ENCODE data around the gene GGN.

GGN gene

DNA sequence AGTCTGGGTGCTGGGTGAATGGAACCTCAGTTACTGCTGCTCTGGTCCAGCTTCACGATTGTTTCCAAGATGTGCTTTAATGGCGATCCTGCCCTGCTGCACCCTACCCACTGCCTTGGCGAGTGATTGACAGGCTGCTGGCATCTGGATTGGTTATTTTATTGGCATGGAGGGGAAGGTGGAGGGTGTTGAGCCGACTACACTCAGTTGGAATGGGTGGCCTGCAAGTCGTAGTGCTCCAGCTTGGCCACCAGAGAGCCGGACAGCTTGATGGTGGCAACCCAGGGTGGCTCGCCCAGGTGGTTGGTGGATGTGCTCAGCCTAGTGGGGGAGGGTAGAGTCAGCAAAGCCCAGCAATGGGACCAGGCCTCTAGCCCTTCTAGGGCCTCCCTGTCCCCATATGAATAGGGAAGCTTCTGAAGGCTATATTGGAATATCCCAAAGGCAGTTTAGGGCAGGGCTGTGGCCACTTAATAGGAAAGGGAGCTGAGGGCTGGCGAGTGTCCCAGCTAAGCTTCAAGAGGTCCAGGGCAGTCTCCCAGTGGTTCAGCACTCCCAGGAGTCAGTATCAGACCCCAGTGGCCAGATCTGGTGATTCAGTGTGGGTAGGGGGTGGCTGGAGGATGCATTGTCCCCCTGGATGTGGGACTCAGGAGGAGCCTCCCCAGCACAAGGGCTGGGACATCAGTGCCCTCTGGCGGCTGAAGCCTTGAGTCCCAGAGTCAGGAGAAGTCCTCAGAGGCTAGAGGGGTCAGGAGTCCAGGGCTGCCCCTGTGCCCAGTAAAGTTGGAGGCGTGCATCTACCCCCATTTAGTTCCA, 3.4 kb downstream of the GGN start:
- TF ChIP-seq POLR2AphosphoS5 (IDR thresholded peaks at IDR 0.05; ENCODE audit: low read depth, low read length) = peak; percentile 41; the same call in 1 of the 2 replicates
- TF ChIP-seq TAF1 (IDR thresholded peaks at IDR 0.05; ENCODE audit: borderline replicate concordance, low read depth, low read length) = no peak
- FAIRE-seq (no peak), DNase-seq (ENCODE audit: insufficient read length) (no peak)

DNA sequence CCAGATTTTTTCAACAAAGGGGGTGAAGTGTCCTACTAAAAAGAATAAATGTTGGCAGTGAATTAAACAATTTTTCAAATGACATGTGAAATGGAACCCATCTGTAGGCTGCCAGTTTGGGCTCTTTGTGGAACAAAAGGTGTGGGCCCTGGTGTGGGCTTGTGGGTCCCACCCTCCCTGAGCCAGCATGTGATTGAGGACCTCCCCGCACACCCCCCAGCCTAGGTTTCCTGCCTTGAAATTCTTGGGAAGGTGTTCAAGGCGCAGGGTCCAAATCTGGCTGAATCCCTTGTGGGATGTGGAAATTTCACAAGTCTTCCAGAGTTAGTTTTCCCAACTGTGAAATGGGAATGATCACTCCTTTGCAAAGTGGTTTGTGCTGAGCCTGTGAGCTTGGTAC, 4.1 kb downstream of the GGN start:
- TF ChIP-seq POLR2A (IDR thresholded peaks at IDR 0.05; ENCODE audit: low read depth, low read length) = no peak
- no peak for TF ChIP-seq POLR2AphosphoS5 (IDR thresholded peaks at IDR 0.05; ENCODE audit: low read depth, low read length)
- no peak for TF ChIP-seq TAF1 (IDR thresholded peaks at IDR 0.05; ENCODE audit: borderline replicate concordance, low read depth, low read length)
- FAIRE-seq (no peak), DNase-seq (ENCODE audit: insufficient read length) (no peak)

DNA sequence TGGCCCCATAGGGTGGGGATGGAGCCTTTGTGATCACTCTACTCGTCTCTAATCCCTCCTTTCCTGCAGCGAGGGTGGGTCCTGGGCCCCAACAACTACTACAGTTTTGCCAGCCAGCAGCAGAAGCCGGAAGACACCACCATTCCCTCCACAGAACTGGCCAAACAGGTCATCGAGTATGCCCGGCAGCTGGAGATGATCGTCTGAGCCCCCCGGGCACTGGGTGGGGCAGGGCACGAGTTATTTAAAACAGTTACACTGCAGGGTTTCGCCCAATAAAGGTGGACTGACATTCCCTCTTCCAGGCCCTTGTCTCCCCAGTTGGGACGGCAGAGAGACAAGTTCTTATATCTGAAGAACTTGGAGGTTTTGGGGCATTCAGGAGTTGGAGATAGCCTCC, 4.7 kb downstream of the GGN start:
- DNase-seq (ENCODE audit: insufficient read length) = no peak
- FAIRE-seq = no peak
- TF ChIP-seq TAF1 (IDR thresholded peaks at IDR 0.05; ENCODE audit: borderline replicate concordance, low read depth, low read length) (no peak), POLR2A (IDR thresholded peaks at IDR 0.05; ENCODE audit: low read depth, low read length) (no peak), POLR2AphosphoS5 (IDR thresholded peaks at IDR 0.05; ENCODE audit: low read depth, low read length) (no peak)

DNA sequence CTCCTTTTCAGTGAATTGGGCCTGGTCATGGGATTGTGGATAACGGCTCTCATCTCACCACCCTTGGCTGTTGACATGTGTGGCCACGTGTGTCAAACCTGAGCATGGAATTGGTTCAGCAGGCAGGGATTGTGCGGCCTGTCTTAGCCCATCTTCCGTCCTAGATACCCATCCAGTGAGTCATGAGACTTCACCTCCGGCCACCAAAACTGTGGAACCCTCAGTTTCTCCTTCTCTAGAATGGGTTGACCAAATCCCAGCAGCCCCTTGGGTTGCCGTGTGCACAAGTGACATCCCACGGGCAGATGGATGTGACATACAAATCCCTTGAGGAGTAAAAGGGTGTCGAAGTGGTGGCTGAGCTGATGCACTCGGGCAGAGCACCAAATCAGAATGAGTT, 6.7 kb downstream of the GGN start:
- DNase-seq (ENCODE audit: insufficient read length) (no peak), FAIRE-seq (no peak)
- TF ChIP-seq TAF1 (IDR thresholded peaks at IDR 0.05; ENCODE audit: borderline replicate concordance, low read depth, low read length) = no peak
- no peak for TF ChIP-seq POLR2AphosphoS5 (IDR thresholded peaks at IDR 0.05; ENCODE audit: low read depth, low read length)
- TF ChIP-seq POLR2A (IDR thresholded peaks at IDR 0.05; ENCODE audit: low read depth, low read length) = no peak

DNA sequence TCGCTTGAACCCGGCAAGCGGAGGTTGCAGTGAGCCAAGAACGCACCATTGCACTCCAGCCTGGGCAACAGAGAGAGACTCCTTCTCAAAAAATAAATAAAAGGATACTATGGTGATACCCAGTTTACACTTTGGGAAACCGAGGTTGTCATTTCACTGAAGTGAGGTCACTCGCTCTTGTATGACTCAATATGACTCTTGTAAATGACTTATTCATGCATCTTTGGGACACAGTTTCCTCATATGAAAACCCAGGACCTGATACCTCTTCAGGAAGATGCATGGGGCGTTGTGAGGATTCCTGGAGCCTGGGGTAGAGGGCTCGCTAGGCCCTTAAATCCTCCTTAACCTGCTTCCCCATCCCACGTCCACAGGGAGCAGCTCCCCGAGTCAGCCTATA, 9.0 kb downstream of the GGN start:
- FAIRE-seq = no peak
- no peak for TF ChIP-seq POLR2A (IDR thresholded peaks at IDR 0.05; ENCODE audit: low read depth, low read length)
- no peak for TF ChIP-seq POLR2AphosphoS5 (IDR thresholded peaks at IDR 0.05; ENCODE audit: low read depth, low read length)

DNA sequence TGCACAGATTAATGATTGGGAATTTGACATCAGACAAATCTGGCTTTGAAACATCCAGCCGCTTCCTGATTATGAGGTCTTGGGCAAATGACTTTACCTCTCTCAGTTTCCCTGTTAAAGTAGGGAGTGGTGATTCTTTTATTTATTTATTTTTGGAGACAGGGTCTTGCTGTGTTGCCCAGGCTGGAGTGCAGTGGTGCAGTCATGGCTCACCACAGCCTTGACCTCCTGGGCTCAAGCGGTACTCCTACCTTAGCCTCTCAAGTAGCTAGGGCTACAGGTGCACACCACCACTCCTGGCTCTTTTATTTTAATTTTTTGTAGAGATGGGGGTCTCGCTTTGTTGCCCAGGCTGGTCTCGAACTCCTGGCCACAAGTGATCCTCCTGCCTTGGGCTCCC, 10.8 kb downstream of the GGN start:
- TF ChIP-seq POLR2A (IDR thresholded peaks at IDR 0.05; ENCODE audit: low read depth, low read length) (no peak), POLR2AphosphoS5 (IDR thresholded peaks at IDR 0.05; ENCODE audit: low read depth, low read length) (no peak), TAF1 (IDR thresholded peaks at IDR 0.05; ENCODE audit: borderline replicate concordance, low read depth, low read length) (no peak)
- FAIRE-seq = no peak

More for the DNA sequence above, 9.0 kb downstream of the GGN start:
- no peak for DNase-seq (ENCODE audit: insufficient read length)

DNA sequence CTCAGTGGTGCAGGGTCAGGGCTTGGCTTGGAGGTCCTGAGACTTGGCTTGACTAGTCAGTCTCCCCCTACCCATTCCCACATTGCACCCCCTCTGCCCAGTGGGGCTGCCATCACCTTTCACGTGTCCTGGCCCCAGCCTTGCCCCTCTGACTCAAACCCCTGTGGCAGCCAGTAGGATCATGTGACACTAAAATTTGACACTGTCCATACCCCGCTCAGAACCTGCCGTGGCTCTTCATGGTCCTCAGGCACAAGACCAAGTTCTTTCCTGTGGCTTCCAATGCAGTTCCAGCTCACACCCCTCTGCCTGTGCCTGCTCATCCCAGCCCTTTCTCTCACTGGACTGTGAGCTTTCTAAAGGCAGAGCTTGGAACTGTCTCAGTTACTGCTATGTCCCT, 11.3 kb downstream of the GGN start:
- TF ChIP-seq POLR2A (IDR thresholded peaks at IDR 0.05; ENCODE audit: low read depth, low read length) = no peak
- TF ChIP-seq POLR2AphosphoS5 (IDR thresholded peaks at IDR 0.05; ENCODE audit: low read depth, low read length) = no peak
- TF ChIP-seq TAF1 (IDR thresholded peaks at IDR 0.05; ENCODE audit: borderline replicate concordance, low read depth, low read length) = no peak
- no peak for DNase-seq (ENCODE audit: insufficient read length)
- FAIRE-seq = no peak

More for the DNA sequence above, 10.8 kb downstream of the GGN start:
- DNase-seq (ENCODE audit: insufficient read length) = no peak

DNA sequence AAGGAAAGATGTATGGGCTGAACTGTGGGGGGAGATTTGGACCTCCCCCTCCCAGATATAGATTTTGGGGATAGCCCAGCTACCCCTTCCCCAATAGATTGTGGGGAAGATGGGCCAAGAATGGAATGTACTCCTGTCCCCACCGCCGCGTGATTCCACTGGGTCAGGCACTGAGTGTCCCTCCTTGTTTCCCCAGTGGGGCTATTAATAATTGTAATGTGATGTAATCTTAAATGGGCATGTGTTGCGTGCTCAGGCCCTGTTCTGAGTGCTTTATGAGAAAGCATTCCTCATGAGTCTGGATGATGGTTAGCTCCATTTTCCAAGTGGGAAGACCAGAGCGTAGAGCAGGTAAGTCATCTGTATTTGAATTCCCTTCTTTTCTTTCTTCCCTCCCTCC, 12.1 kb downstream of the GGN start:
- no peak for TF ChIP-seq POLR2AphosphoS5 (IDR thresholded peaks at IDR 0.05; ENCODE audit: low read depth, low read length)
- TF ChIP-seq POLR2A (IDR thresholded peaks at IDR 0.05; ENCODE audit: low read depth, low read length) = no peak
- no peak for TF ChIP-seq TAF1 (IDR thresholded peaks at IDR 0.05; ENCODE audit: borderline replicate concordance, low read depth, low read length)
- FAIRE-seq = peak; percentile 9
- DNase-seq (ENCODE audit: insufficient read length) = no peak

DNA sequence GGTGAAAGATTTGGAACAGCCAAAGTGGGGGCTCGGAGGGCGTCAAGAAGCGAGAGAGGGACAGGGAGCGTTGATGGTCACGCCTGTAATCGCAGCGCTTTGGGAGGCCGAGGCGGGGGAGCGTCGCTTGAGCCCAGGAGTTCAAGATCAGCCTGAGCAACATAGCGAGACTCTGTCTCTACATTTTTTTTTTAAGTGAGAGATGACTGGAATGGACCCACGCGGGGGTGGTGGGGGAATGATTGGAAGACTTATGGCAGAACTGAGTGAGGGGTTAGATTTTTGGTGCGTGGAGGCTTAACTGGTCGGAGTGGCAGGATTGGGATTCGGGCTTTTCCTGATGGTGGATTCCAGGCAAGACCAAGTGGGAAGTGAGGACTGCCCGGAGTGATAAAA, 12.7 kb downstream of the GGN start:
- DNase-seq (ENCODE audit: insufficient read length) (no peak), FAIRE-seq (no peak)
- no peak for TF ChIP-seq TAF1 (IDR thresholded peaks at IDR 0.05; ENCODE audit: borderline replicate concordance, low read depth, low read length)

DNA sequence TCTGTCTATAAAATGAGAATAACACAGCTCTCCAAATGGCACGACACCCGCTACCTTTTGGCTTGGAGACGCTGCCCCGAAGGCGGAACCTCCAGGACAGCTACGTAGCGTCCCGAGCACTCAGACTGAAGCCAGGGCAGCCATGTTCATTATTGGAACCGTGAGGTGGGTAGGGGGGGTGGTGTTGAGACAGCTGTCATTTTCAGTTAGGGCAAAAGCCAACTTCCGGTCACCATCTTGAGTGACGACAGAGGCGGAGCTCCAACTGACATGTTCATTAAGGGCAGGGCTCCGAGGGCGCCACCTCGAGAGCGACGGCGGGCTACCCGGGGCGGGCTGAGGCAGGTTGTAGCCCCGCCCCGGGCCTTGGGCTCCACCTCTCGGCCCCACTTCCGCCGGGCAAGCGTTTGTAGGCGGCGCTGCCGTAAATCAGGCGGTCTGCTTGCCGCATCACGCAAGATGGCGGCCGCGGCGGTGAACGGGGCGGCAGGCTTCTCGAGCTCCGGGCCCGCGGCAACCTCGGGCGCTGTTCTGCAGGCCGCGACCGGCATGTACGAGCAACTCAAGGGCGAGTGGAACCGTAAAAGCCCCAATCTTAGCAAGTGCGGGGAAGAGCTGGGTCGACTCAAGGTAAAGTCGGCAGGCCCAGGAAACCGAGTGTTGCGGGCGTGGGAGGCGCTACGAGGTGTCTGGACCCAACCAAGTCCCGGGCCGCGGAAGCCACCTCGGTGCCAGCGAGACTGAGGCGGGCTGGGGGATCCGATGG, 13.3 kb downstream of the GGN start, which contains the start of gene PSMD8:
PSMD8 (plus strand) TSS at position 240 of the 766 bp plus-strand sequence; CDS start at position 271, 31 bp downstream.
- DNase-seq (ENCODE audit: insufficient read length) (peak; percentile 95), FAIRE-seq (peak; percentile 99)
- TF ChIP-seq POLR2A (IDR thresholded peaks at IDR 0.05; ENCODE audit: low read depth, low read length) (peak; percentile 98), POLR2AphosphoS5 (IDR thresholded peaks at IDR 0.05; ENCODE audit: low read depth, low read length) (peak; percentile 92), TAF1 (IDR thresholded peaks at IDR 0.05; ENCODE audit: borderline replicate concordance, low read depth, low read length) (peak; percentile 98)

DNA sequence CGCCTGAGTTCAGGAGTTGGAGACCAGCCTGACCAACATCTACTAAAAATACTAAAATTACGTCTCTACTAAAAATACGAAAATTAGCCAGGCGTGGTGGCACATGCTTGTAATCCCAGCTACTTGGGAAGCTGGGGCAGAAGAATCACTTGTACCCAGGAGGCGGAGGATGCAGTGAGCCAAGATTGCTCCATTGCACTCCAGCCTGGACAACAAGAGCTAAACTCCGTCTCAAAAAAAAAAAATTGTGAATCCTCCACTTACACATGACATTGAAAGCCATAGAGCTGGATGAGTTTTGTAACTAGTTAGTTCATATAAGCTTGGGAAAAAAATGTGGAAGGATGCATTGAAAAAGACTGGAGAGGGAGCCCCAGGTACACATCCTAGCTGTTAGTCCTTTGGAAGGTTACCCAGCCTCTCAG, 13.9 kb downstream of the GGN start:
- DNase-seq (ENCODE audit: insufficient read length) = no peak
- TF ChIP-seq POLR2AphosphoS5 (IDR thresholded peaks at IDR 0.05; ENCODE audit: low read depth, low read length) (no peak), TAF1 (IDR thresholded peaks at IDR 0.05; ENCODE audit: borderline replicate concordance, low read depth, low read length) (no peak), POLR2A (IDR thresholded peaks at IDR 0.05; ENCODE audit: low read depth, low read length) (no peak)
- FAIRE-seq = no peak

DNA sequence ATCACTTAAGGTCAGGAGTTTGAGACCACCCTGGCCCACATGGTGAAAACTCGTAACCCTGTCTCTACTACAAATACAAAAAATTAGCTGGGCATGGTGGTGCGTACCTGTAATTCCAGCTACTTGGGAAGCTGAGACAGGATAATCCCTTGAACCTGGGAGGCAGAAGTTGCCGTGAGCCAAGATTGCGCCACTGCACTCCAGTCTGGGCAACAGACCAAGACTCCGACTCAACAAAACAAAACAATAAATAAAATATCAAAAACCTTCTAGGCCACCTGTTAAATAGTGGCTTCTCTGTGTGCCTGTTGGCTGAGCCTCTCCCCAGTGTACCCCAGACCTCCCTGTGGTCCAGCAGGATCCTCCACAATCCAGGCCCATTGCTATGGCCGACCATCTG, 16.8 kb downstream of the GGN start:
- DNase-seq (ENCODE audit: insufficient read length) = no peak
- FAIRE-seq = no peak
- TF ChIP-seq POLR2A (IDR thresholded peaks at IDR 0.05; ENCODE audit: low read depth, low read length) = no peak
- TF ChIP-seq TAF1 (IDR thresholded peaks at IDR 0.05; ENCODE audit: borderline replicate concordance, low read depth, low read length) = no peak
- TF ChIP-seq POLR2AphosphoS5 (IDR thresholded peaks at IDR 0.05; ENCODE audit: low read depth, low read length) = no peak

Measured in GM12892 (cell line).